SH-SY5Y (cell line): ENCODE data around the gene FBXO44.

Experiments
- GATA2 ChIP-seq: IDR thresholded peaks from 2 replicates; pipeline ENCODE4 v1.6.1; 2011; ENCODE audit warnings: mild to moderate bottlenecking, low read depth, low read length
- GATA3 ChIP-seq: IDR thresholded peaks from 2 replicates; pipeline ENCODE4 v1.6.1; 2011; ENCODE audit warnings: low read depth, mild to moderate bottlenecking, low read length, moderate library complexity

DNA sequence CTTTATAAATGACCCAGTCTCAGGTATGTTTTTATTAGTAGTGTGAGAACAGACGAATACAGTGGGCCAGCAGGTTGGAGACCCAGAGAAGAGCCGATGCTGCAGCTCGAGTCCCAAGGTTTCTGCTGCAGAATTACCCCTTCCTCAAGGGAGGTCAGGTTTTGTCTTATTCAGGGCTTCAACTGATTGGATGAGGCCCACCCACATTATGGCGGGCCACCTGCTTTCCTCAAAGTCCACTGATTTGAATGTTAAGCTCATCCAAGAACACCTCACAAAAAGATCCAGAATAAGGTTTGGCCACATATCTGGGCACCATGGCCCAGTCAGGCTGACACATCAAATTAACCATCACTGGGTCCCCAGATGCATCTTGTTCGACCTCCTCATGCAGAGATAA is 41.3 kb upstream of the FBXO44 start:
- TF ChIP-seq GATA2, result no peak
- no peak for TF ChIP-seq GATA3
